ENCODE data around the gene ALAS1. TPM values are rescaled to one million over a fixed set of nuclear protein-coding genes. Genes with fewer than 3 reads are reported as not detected.

The ALAS1 gene
- total and polyA plus RNA-seq, 9 donors = 16.1 to 70.1 (median 25.8) TPM

- Histone ChIP-seq H3K27me3 (no peaks in the 10 kb centered on the region), H3K4me3 (no peak overlapping the region), H3K4me1 (ENCODE audit: insufficient read depth) (peaks cover 15% of the 10 kb centered on the region), H3K9me3 (no peaks in the 10 kb centered on the region), H3K27ac (no peak overlapping the region), H3K36me3 (no peaks in the 10 kb centered on the region)
- DNase-seq = no peak
- intact Hi-C loops (cut with DNase I) = no loop called here
- 96 to 97% (median 97%) methylated on average over 9 of the region's 9 CpGs for whole genome bisulfite sequencing, 3 donors
- TF ChIP-seq EP300 (IDR thresholded peaks at IDR 0.05) = no peak
- TF ChIP-seq POLR2A (IDR thresholded peaks at IDR 0.05) = no peak
- no peak for TF ChIP-seq CTCF (IDR thresholded peaks at IDR 0.05)
Observed at GRCh38 chr3:52186729-52187128, 11.2 kb upstream of the ALAS1 start.

GRCh38 chr3:52188556-52188955 is 9.4 kb upstream of the ALAS1 start:
- TF ChIP-seq EP300 (IDR thresholded peaks at IDR 0.05) (no peak), POLR2A (IDR thresholded peaks at IDR 0.05) (no peak), CTCF (IDR thresholded peaks at IDR 0.05) (no peak)
- H3K9me3 ChIP-seq = no peaks in the 10 kb centered on the region
- intact Hi-C loops (cut with DNase I) = no loop called here
- no peaks in the 10 kb centered on the region for H3K36me3 ChIP-seq
- 83 to 100% (median 94%) methylated on average over 1 of the region's 1 CpG for WGBS, 3 donors
- no peak overlapping the region for H3K27ac ChIP-seq
- H3K4me3 ChIP-seq = no peak overlapping the region
- H3K27me3 ChIP-seq = no peaks in the 10 kb centered on the region
- H3K4me1 ChIP-seq (ENCODE audit: insufficient read depth) = peaks cover 18% of the 10 kb centered on the region
- no peak for DNase-seq

- peak overlapping the region in 1 of 2 donors; percentile 31 for H3K27ac ChIP-seq
- no peak for TF ChIP-seq EP300 (IDR thresholded peaks at IDR 0.05)
- no peak for TF ChIP-seq CTCF (IDR thresholded peaks at IDR 0.05)
- no peak for TF ChIP-seq POLR2A (IDR thresholded peaks at IDR 0.05)
- H3K36me3 ChIP-seq = no peaks in the 10 kb centered on the region
- H3K9me3 ChIP-seq = no peaks in the 10 kb centered on the region
- whole genome bisulfite sequencing, 3 donors = 15 to 21% (median 16%) methylated on average over 9 of the region's 9 CpGs
- peaks cover 26% of the 10 kb centered on the region for H3K4me1 ChIP-seq (ENCODE audit: insufficient read depth)
- no peaks in the 10 kb centered on the region for H3K27me3 ChIP-seq
- peak; percentile 72 to 88 (median 84) for DNase-seq
- intact Hi-C loops (cut with DNase I) = no loop called here
- no peak overlapping the region for H3K4me3 ChIP-seq
Observed at GRCh38 chr3:52190294-52191074, 7.5 kb upstream of the ALAS1 start.

GRCh38 chr3:52191663-52192062 is 6.3 kb upstream of the ALAS1 start:
- Histone ChIP-seq H3K9me3 (no peaks in the 10 kb centered on the region), H3K36me3 (no peaks in the 10 kb centered on the region), H3K4me1 (ENCODE audit: insufficient read depth) (peaks cover 29% of the 10 kb centered on the region), H3K27ac (no peak overlapping the region), H3K27me3 (no peaks in the 10 kb centered on the region), H3K4me3 (no peak overlapping the region)
- 74 to 86% (median 81%) methylated on average over 4 of the region's 4 CpGs for WGBS, 3 donors
- no peak for DNase-seq
- intact Hi-C loops (cut with DNase I) = no loop called here
- TF ChIP-seq EP300 (IDR thresholded peaks at IDR 0.05) (no peak), POLR2A (IDR thresholded peaks at IDR 0.05) (no peak), CTCF (IDR thresholded peaks at IDR 0.05) (no peak)

All from ovary (tissue), 9 donors.